ENCODE measurements around the gene POLA2.
"Not testable (repeated sequence)": the region's sequence is repeated elsewhere in the genome, so short reads cannot be mapped to it uniquely, and the experiment has no call there.

The POLA2 gene

GRCh38 chr11:65243797-65244196 is 18.0 kb upstream of the POLA2 start:
- no peak for DNase-seq

GRCh38 chr11:65245046-65245445 is 16.7 kb upstream of the POLA2 start:
- not testable (repeated sequence) for DNase-seq

DNA sequence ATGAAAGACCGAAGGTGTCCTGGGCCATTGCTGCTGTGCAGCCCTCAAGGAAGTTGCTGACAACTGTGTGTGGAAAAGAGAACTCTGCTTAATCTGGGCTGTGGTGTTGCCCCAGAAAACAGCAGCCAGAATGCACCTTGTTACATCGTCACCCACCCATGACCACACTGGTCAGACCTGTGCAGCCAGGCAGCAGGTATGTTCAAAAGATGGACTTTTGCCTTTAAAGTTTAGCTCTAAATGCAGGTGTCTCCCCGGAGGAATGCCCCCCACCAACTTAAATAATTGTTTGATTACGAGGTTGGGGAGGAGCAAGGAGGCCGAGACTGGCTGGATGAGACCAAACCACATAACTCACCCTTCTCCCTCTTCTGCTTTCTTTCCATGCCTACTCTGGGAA is 15.3 kb upstream of the POLA2 start:
- no peak for DNase-seq

GRCh38 chr11:65248184-65248710 is 13.5 kb upstream of the POLA2 start:
- DNase-seq, result not testable (repeated sequence)

- DNase-seq, result no peak
These were observed 10.3 kb upstream of the POLA2 start for GRCh38 chr11:65251476-65251875.

DNA sequence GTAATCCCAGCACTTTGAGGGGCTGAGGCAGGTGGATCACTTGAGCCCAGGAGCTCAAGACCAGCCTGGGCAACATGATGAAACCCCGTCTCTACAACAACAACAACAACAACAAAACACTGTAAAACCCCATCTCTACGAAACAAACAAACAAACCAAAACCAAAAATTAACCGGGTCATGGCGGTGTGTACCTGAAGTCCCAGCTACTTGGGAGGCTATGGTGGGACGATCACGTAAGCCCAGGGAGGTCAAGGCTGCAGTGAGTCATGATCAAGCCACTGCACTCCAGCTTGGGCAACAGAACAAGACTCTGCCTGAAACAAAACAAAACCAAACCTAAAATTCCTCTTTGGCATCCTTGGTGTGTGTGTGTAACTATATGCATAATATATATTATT is 7.0 kb upstream of the POLA2 start:
- DNase-seq, result no peak

GRCh38 chr11:65258988-65259387 is 2.8 kb upstream of the POLA2 start:
- no peak for DNase-seq

DNA sequence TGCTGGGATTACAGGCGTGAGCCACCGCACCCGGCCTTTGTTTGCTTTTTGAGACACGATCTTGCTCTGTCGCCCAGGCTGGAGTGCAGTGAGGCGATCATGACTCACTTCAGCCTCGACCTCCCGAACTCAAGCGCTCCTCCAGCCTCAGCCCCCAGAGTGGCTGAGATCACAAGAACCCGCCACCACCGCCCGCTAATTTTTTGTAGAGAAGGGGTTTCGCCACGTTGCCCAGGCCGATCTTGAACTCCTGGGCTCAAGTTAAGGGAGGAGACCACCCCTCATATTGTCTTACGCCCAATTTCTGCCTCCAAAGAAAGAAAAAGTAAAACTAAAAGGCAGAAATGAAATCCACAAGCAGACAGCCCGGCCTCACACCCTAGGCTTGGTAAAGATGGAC is 1.5 kb upstream of the POLA2 start:
- DNase-seq, result no peak

- no peak for DNase-seq
These were observed 789 bp upstream of the POLA2 start for GRCh38 chr11:65260756-65261590.

DNA sequence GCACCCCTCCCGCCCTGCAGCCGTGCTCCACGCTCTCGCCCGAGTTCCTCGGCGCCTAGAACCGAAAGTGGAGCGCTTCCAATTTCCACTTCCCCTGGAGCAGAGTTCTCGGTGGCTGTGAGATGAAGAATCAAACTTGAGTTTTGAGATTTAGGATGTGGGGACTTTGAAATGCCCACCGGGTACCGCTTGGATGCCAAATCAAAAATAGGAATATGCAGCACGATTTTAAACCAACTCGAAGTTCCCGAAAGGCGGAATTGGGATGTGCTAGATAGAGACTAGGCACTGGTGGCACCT is 569 bp downstream of the POLA2 start:
- DNase-seq, result peak; percentile 20

DNA sequence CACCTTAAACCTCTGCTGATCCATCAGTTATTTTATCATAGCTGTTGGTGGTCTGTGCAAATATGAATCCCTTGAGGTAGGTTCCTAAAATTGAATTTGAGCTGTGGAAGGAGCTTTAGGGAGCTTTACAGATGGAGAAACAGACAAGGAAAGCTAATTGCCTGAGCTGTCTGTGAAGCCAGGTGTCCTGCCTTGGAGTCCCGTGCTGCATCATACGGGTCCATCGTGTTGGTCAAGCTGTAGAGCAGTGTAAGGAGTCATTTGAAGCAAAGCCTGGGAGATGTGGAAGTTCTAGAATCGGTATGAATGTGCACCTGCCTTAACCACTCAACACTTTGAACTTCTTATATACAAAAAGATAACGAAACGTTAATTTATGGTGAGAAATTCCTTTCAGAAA is 1.0 kb downstream of the POLA2 start:
- no peak for DNase-seq

DNA sequence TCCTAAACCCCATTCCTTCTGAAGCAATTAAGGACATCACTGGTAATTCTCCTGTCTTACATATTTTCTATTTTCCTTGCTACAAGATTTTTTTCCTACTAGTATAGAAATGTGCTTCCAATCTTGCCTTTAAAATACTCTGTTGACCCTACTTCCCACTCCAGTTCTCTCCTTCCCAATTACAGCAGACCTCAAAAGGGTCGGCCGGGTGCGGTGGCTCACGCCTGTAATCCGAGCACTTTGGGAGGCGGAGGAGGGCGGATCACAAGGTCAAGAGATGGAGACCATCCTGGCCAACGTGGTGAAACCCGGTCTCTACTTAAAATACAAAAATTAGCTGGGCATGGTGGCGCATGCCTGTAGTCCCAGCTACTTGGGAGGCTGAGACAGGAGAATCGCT is 3.0 kb downstream of the POLA2 start:
- DNase-seq, result not testable (repeated sequence)

DNA sequence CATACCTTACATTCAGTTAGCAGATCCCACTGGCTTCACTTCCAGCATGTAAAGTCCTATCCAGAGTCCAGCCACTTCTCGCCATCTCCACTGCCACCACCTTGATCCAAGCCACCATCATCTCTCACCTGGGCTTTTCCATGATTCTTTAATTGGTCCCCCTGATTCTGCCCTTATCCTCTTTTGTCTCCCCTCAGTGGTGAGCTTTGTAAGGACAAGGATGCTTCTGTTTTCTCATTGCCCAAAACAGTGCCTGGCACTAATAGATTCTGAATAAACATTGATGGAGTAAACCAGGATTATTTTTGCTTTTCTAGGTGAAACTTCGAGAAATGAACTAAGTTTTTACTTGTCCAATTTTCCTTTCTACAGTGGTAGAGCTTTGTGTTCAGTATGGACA is 4.4 kb downstream of the POLA2 start:
- DNase-seq, result no peak

DNA sequence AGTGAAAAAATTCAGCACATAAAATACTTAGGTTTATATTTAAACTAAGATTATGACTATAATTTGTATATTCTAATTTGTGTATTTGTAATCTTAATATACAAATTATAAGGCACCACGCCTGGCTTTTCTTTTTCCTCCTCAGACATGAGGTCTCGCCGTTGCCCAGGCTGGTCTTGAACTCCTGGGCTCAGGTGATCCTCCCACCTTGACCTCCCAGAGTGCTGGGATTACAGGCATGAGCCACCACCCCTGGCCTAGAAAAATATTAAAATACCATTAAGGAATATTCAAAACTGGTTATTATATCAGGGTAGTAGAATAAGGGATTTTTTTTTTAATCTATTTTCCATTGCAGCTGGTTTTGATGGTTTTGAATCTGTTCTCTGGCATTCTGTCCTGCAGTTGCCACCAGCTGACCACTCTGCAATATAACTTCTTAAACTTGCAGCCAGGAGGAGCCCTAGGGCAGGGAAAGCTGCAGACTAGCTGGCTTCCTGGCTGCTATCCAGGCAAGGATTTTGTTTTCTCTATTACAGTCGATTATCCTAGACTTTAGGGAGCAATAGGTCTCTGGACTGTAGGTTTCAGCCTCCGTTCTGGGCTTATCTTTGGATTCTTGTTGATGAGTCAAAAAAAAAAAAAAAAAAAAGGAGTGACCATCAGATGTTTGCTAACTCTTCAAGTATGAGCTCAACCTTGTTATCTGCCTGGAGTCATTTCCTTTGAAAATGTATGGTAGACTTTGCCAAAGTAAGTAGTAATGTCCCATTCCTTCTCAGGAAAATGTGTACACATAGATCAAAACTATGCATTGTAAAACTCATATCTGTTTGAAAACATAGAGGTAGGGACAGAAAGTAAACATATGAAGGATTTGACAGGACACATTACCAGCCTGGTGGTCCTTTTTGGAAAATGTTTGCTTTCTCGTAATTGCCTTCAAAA is 13.2 kb downstream of the POLA2 start:
- peak; percentile 25 for DNase-seq

DNA sequence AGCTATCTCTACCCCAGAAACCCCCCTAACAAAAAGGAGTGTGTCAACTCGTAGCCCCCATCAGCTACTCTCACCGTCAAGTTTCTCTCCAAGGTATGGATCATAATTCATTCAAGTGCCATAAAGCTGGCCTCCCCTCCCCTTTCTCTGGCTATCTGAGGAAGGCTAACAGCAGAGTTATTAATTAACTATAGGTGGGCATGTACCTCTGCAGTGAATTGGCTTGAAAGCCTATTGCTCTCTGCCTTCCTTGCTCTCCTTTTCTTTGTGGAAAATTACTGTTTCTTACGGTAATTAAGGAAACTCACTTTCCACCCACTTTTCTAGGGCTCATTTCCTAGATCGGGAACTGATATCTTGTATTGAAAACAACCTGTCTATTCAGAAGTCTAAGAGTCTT is 14.1 kb downstream of the POLA2 start:
- no peak for DNase-seq

DNA sequence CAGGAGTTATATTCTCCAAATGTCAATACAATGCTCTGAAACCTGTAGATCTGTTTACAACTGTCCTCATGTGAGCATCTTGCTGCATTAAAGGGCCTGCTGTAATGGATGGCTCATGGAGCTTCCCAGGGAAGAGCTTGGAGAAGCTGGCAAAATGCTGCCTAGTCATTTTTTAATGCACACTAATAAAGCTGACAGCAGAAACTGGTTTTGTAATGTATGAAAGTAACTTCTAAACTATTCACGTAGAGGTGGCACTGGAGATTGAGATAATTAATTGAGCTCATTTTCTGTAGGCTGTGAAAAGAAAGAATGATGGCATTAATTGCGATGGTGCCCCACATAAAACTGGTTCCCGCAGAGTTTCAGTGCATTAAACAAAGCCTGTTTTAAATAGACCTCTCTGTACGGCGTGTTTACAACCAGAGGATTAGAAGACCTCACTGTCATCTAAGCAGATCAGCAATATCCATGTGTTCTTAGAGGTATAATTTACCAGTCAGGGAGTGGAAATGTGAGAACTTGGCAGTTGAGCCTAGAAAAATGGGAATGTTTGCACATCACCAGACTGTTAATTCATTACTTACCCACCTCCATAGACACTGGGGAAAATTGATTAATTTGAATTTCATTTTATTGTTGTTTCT is 16.0 kb downstream of the POLA2 start:
- DNase-seq, result no peak

DNA sequence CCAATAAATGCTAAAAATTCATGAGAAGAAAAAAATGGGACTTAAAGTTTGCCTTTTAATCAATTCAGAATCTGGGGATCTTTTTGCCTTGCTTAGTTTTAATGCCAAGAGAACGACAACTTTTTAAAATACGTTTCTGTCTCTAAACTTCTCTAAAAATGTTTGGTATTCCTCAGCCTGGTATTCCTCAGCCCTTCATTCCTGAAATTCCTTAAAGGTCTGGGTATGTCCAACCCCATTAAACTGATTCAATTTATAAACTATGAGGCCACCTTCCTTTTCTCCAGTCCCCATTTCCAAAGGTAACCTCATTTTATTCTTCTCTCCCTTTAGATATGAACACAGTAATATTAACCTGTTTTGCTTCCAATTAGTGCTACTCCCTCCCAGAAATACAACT is 16.6 kb downstream of the POLA2 start:
- DNase-seq, result no peak

DNA sequence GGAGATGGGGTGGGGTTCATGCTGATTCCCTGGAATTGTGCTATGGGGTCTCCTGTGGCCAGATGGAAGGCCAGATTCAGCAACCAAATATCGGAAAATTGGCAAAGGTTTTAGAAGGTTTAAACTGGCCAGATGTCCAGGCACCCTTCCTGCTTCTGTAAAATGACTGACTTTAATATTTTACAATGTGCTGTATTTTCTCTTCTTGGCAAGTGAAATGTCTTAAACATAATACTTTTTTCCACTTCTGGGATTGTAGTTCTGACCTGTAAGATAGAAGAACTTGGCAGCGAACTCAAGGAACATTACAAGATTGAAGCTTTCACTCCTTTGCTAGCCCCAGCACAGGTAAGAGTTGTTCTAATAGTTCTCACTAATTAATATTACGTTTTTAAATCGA is 17.5 kb downstream of the POLA2 start:
- DNase-seq, result no peak

GRCh38 chr11:65279741-65280440 is 18.1 kb downstream of the POLA2 start:
- DNase-seq, result no peak

GRCh38 chr11:65280646-65281045 is 18.9 kb downstream of the POLA2 start:
- no peak for DNase-seq

DNA sequence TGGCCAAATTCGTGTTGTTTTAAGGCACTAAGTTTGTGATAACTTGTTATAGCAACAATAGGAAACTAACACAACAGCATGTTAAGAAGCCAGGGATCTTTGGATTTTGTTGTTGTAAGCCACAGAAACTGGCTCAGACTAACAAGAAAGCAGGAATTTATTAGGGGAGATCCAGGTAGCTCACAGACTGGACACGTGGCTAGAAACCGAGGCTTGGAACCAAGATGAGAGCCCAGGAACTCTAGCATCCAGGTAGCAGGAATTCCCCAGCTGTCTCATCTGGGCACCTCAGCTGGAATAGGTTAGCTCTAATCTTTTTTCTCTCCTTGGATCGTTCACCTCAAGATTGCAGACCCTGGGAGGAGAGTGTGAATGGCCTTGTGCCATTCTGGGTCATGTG is 24.9 kb downstream of the POLA2 start:
- DNase-seq, result no peak

DNA sequence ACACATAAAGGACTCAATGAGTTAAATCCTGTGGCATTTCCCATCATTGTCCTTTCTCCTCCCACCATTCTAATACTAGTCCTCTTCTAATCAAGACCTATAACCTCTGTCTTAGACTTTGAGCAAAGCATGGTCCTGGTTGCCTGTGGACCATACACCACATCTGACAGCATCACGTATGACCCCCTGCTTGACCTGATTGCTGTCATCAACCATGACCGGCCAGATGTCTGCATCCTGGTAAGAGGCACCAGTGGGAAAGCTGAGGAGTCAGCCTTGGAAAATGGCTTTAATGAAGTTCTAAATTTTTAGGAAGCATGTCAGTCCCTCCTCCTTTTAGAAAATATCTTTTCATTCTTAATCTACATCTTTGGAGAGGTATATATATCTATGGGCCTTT is 25.8 kb downstream of the POLA2 start:
- no peak for DNase-seq
